Stimulated activated CD8-positive, alpha-beta memory T cell treated with anti-CD3 and anti-CD28 coated beads, Interleukin-15, amount 100 ng/mL, for 4 hours (primary cell): ENCODE measurements around the gene TP63.
"Not testable (repeated sequence)": the region's sequence is repeated elsewhere in the genome, so short reads cannot be mapped to it uniquely, and the experiment has no call there.

Experiments
- DNase-seq, 2 donors: peaks; one replicate each; pipeline ENCODE4 v3.0.0-alpha.2; 2020; ENCODE audit warnings: low read depth in 2 of 2

TP63 gene

DNA sequence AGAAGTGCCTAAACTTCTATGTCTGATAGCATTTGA, at the start of gene TP63:
Gene TP63 (plus strand): TSS at position 17 of the 36 bp plus-strand sequence. CDS start 127 bp downstream, outside the sequence.
- no peak for DNase-seq

DNA sequence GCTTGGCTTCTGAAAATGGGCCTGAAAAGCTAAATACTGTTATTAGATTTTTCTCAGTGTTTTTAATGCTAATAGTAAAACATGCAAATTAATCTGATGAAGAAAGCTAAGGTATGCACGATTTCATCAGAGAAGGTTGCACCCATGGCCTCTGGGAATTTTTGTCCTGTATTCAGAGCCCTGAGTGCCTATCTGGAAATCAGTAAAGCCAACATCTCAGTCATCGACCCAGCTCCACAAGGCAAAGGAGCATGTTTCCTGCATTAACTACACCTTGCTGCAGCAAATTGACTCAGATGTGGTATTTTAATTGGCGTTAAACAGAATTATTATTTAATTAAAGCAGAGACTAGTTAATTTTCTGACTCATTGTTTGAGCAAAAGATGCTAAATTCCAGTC, 49.0 kb upstream of the TP63 start:
- no peak for DNase-seq

DNA sequence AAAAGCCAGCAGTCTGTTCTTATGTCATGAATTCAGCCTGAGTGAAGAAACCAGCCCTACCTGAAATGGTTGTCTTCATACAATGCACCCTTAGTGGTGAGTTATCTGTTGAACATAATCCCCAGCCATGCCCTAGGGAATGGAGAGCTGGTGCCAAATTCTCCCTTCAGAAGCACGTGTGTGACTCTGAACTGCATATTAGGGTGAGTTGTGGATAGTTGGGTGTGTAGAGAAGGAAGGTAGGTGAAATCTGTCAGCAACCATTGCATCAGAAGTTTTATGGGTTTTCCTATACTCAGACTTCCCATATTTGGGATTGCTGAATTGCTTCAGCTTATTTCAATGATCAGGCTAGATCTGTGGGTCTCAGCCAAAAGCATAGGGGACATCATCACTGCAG, 46.5 kb upstream of the TP63 start:
- DNase-seq: no peak

DNA sequence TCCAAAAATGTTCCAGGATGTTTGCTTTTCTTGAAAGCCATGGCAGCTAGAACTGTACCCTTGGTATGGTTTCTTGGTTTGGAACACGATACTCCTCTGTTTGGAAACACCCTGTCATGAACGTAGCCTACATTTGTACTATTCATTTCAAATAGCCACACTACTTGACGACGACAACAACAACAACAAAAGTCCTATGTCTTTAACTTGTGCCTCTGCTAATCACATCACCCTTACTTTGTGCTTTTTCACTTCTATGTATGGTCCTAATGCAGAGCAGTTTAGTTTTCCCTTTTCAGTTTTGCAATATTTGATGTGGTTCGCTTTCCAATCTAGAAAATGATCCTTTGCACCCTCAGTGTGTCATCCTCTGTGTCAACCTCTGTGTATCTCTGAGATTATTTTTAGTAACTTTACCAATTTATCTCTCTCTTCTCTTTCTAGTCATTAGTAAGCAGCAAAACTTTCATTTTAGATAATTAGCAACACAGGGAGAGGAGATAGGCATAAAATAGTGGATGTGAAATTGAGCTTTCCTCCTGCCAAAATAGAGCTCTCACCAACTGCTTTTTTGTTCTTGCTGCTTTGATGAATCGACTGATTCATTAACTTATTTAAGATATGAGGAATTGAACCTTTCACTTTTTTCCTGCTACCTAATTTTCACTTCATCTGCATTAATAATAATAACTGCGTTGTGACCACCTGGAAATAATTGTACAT, 44.1 kb upstream of the TP63 start:
- no peak for DNase-seq

DNA sequence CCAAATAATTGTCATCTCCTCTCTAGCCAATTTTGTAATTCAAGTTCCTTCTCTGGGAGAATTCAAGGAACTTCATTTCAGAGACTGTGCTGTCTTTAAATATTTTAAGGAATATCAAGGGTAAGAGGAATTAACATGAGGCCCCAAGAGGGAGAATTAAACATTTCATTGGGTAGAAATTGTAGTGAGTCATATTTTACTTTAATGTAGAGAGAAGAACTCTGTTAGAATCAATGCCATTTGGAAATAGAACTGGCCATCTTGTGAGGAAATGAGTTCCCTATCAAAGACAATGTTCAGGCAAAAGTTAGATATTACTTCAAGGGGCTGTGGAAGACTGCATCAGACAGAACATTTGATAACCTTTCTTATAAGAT, 43.5 kb upstream of the TP63 start:
- no peak for DNase-seq

DNA sequence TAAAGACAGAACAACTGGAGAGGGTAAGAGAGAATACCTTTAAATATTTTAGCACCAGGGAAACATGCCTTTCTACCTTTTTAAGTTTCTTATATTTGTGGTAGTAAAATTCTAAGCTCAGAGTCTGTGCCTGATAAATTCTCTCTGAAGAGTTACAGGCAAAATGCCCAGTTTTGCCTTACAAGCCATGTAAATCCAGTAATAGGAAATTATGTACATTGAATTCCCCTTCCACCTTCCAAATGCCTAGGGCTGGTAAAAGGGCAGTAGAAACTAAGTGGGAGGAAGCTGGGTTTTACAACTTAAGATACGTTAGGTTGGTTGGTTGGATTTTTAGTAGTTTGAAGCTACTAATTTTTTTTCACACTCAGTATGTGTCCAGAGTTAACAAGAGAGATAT, 43.1 kb upstream of the TP63 start:
- DNase-seq: no peak

DNA sequence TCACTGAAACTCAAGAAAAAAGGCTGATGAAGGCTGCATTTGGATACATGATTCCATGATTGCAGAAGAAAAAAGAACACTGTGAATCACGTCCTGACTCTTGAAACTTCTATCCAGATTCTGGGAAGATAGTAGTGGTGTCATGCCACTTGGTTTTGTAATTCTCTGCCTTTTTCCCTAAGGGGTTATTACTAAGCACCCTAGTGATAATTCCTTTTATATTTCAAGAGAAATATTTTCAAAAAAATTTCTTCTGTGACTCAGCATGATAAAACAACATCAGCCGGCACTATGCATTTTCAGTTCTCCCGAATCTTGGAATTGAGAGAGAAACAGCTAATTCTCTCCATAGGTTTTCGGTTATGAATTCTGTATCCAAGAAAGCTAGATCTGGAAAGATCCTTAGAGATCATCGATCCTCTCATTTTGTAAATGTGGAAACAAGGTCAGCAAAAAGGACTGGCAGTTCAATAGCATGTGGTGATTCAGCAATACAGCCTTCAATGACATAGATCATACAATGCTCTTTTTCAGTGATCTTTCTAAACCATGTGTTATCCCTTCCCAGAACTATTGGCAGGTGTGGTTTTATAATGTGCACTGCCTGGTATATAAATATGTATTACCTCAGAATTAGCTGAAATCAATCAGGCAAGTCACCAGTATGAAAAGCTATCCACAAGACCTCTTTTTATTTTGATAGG, 42.6 kb upstream of the TP63 start:
- DNase-seq: no peak

DNA sequence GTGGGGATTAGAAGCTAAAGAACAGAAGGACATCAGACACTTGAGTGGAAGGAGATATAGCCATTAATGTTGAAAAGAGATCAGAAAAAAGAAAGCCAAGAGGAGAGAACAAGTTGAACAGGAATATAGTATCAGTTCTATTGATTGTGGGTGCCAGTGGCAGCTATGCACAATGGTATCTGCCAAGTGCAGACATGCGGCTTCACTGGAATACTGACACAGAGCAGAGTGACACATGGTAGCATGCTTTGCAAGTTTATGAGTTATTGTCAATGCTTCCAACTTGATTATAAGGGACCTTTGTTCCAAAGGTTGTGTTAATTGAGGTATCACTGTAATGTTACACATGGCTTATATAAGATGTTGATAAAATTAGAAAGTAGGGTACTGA, 42.0 kb upstream of the TP63 start:
- DNase-seq: no peak

DNA sequence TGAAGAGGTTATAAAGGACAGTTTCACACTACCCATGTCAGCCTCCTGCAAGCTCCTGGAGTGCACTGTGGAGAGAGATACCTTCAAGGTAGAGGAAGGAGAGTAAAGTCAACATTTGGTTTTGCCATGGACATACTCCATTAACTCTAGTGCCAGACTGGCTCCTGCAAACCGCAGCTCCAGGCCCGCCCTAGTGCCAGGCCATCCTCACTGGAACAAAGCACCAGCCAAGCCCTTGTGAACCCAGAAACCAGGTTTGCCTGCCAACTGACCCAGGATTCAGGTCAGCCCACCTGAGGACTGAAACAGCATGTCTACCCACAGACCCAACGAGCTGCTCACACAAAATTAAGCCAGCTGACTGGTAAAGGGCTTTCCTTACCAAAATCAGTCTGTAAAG, 41.0 kb upstream of the TP63 start:
- DNase-seq: no peak

DNA sequence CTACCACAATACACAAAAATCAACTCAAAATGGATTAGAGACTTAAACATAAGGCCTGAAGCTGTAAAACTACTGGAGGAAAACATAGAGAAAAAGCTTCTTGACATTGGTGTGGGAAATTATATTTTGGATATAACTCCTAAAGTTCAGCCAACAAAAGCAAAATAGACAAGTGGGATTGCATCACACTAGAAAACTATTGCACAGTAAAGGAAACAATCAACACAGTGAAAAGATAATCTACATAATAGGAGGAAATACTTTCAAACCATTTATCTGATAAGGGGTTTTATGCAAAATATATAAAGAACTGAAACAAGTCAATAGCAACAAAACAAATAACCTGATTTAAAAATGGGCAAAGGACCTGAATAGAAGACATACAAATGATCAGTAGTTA, 37.6 kb upstream of the TP63 start:
- DNase-seq: no peak

DNA sequence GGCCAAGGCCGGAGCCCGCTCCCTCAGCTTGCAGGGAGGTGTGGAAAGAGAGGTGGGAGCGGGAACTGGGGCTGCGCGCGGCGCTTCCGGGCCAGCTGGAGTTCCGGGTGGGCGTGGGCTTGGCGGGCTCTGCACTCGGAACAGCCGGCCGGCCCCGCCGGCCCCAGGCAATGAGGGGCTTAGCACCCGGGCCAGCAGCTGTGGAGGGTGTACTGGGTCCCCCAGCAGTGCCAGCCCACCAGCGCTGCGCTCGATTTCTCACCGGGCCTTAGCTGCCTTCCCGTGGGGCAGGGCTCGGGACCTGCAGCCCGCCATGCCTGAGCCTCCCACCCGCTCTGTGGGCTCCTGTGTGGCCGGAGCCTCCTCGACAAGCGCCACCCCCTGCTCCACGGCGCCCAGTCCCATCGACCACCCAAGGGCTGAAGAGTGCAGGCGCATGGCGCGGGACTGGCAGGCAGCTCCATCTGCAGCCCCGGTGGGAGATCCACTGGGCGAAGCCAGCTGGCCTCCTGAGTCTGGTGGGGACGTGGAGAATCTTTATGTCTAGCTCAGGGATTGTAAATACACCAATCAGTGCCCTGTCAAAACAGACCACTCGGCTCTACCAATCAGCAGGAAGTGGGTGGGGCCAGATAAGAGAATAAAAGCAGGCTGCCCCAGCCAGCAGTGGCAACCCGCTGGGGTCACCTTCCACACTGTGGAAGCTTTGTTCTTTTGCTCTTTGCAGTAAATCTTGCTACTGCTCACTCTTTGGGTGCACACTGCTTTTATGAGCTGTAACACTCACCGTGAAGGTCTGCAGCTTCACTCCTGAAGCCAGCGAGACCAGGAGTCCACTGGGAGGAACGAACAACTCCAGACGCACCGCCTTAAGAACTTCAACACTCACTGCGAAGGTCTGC, 34.9 kb upstream of the TP63 start:
- not testable (repeated sequence) for DNase-seq

DNA sequence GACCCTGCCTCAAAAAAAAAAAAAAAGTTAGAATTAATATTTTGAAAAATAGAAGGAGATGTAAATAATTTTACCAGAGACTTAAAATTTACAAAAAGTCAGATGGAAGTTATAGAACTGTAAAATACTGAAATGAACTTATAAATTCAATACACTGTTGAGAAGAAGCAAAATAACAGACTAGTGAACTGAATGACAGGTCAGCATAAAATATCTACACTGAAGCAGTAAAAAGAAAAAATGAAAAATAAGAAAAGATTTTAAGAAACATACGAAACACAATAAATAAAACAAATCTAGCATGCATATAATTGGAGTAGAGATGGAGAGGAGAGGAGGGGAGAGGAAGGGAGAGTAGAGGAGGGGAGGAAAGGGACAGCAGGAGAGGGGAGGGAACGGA, 33.3 kb upstream of the TP63 start:
- no peak for DNase-seq

DNA sequence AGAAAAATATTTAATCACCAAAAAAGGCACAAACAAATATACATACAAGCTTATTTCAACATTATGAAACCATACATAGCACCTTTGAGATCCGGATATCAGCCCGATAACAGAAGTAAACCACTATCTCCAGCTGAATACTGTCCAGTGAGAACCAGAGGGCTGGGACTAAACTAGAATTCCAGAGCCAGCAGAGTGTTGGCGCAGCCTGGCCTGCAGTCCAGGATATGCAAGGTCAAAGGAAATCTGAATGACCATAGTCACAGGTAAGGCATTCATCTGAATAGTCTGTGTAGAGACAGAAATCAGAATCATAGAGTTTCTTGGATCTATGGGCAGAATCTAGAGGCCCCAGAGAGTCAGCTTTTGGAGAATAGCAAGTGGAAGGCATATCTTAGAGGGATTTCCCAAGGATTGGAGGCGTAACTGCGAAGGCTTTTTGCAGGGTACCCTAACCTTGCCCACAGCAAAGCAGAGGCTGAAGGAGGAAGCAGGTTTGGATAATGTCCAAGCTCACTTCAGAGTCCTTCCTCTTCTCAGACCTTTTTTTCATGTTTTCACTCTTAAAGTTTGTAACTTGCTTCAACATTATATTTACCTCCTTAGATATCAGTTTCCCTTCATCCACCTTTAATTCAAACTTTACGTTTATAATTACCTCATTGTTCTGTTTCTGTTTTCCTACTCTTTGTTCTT, 32.5 kb upstream of the TP63 start:
- no peak for DNase-seq

DNA sequence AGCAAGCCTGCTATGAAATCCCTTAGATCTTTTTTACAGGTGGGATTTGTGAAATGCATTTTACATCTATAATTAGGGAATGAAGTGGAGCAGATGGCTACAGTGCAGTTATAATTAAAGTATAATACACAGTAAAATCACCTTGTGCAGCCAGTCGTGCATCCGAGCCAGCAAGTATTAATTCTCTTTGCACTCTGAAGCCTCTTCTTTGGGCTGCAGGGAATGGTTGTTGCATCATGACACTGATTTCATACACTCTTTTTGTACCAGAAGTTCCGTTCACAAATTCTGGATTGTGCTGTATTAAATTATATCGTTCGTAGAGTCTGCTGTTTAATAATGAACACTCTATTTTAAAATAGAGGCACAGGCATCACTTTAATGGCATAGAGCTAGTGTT, 28.7 kb upstream of the TP63 start:
- DNase-seq: no peak

DNA sequence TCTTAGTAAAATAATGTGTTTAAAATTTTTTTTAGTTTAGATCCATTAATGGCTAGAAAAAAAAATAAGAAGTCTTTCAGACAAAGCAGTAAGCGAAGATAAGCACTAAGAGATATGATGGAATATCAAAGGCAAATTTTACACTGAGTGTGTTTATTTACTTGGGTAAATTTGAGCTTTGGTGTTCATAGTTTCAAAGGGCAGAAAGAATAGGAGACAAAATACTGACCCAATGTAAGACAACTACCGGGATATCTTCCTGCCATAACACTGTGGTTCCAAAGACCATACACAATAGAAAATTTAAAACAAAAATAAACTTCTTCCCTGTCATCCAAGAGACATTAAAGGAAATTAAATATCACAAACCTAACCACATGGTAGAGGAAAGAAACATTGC, 25.5 kb upstream of the TP63 start:
- no peak for DNase-seq

DNA sequence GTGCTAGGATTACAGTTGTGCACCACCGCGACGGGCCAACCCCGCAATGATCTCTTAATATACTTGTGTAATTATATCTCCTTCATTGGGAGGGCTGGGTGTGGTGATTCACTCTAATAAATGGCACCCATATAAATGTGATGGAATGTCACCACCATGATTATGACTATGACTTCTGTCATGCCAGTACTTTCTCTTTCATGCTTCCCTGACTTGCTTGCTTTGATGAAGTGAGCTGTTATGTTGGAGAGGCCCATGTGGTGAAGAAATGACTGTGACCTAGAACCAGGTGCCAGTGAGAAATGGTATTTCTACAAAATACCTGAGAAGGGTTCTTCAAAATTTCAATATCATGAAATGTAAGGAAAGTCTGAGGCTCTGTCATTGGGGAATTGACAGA, 24.4 kb upstream of the TP63 start:
- no peak for DNase-seq

DNA sequence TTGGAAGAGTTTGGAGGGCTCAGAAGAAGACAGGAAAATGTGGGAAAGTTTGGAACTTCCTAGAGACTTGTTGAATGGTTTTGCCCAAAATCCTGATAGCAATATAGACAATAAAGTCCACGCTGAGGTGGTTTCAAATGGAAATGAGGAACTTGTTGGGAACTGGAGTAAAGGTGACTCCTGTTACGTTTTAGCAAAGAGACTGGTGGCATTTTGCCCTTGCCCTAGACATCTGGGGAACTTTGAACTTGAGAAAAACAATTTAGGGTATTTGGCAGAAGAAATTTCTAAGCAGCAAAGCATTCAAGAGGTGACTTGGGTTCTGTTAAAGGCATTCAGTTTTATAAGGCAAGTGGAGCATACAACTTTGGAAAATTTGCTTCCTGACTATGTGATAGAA, 18.5 kb upstream of the TP63 start:
- DNase-seq: not testable (repeated sequence)

DNA sequence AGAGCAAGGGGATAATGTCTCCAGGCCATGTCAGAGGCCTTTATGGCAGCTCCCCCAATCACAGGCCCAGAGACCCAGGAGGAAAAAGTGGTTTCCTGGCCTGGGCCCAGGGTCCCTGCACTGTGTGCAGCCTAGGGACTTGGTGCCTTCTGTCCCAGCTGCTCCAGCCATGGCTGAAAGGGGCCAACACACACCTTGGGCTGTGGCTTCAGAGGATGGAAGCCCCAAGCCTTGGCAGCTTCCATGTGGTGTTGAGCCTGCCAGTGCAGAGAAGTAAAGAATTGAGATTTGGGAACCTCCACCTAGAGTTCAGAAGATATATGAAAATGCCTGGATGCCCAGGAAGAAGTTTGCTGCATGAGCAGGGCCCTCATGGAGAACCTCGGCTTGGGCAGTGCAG, 18.1 kb upstream of the TP63 start:
- DNase-seq: no peak

DNA sequence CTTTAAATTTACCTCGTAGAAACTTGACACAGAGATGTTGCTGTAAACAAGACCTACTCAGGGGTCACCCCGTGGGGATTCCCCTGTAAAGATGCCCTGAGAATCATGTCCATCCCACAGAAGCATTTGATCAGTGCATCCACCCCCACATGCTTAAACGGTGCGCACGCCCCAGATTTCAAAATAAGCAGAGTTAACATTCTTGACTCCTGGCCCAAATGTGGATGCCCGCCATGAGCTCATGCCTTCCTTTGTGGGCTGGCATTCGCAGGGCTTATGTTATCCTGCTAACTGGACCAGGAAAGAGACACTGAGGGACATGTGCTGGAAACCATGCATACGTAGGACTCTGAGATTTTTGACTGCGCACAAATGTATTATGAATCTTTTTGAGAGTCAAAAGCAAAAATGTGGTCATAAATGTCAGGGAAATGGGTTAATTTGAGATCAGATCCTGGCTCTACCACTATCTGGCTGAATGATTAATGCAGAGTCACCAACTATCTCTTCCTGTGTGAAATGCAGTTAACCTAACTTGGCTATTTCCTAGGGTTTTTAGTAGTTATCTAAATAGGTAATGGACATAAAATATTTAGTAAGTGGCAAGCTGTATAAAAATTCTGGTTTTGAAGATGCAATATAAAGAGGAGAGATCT, 9.1 kb upstream of the TP63 start:
- DNase-seq: no peak

DNA sequence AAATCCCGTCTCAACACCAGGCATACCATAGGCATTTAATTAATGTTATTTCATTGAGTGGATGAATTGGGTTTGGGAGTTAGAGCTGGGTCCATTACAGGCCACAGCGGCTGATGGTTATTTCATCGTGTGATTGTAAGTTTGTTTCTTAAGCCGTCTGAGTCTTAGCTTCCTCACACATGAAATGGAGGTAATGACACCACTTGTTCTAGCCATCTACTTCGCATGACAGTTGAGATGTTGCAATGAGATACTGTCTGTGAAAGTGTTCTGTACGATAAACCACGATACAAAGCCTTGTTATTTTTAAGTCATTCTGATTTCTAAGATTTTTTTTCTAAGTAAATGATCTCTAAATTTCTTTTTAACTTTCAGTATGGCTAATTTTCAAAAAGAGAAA, 8.6 kb upstream of the TP63 start:
- no peak for DNase-seq

DNA sequence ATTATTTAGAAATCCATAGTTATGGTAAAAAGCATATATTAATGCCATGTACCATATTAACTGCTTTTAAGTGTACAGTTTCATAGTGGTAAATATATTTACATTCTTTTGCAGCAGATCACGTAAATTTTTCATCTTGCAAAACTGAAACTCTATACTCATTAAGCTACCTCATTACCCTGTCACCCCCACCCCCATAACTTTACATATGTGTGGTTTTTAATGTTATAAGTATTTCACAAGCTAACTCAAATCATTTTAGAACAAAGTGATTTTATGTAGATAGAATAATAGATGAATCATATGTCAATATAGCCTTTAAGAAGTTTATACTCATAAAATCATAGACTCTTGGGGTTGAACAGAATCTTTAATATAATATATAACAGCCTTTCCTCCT, 7.1 kb upstream of the TP63 start:
- DNase-seq: no peak

DNA sequence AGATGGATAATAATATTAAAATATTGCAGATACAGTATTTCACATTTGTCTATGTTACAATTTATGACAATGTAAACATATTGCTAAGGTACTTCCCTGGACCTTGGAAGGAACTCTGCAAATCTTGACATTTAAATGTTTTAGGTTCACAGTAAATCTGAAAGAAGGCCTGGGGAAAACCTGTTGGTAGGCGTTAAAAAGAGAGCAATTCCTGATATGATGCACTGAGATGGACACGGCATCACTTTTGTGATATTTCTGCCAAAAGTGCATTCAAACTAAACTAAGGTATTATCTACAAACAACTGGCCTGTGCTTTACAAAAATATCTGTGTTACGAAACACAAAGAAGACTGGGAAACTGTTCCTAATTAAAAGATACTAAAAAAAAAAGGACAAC, 6.1 kb upstream of the TP63 start:
- DNase-seq: no peak
